ENCODE measurements around the gene S100P.

Gene S100P

DNA sequence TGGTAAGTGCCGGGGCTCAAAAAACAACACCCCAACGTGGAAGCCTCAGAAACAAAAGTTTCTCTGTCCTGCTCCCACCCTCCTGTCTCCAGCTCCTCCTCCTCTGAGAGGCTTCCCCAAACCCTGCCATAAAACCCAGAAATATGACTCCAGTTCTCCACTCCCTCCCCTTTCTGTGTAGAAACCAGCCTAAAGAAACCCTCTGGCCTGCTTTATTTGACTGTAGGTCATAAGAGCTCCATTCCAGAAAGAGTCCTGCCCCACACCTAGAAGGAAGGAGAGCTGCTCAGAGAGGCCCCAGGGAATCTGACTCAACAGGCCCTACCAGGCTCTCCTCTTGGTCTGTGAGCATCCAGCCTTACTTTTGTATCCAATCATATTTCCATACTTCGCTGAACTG, 872 bp upstream of the S100P start:
- in situ Hi-C loops (cut with HindIII; ENCODE audit: low pct_ligation_motif_present, low pct_unique_long_range_greater_than_20kb, low sequenced_read_pairs), result no loop called here

DNA sequence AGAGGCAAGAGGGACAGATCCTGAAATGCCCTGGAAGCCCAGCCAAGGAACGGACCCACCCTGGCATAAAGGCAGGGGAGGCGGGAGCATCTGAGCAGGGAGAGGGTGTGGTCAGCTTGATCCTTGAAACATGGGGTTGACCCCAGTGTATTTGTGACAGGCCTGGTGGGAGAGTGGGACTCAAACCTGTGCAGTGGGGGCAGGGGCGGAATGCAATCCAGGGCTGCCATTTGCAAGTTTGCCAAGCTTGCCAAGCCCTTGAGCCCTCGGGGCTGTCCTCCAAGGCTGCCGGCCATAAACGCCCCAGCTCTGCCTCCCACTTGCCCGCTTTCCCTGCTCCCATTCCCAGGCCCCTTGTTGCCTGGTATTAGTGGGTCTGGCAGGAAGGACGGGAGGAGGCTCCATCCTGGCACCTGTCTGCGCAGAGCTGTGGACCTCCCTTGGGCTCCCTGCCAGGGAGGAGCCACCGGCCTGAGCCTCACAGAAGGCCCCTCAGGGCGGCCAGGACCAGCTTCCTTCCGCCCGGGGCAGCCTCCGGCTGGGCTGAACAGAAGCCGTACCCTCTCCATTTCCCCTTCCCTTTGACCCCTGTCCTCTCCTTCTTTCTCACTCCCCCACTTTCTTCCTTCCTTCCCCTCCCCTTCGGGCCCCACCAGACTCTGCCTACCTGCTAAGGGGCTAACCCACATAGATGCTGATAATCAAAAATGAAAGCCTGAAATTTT, 661 bp downstream of the S100P start:
- in situ Hi-C loops (cut with HindIII; ENCODE audit: low pct_ligation_motif_present, low pct_unique_long_range_greater_than_20kb, low sequenced_read_pairs), result no loop called here
- DNase-seq, result no peak

More for the DNA sequence above, 872 bp upstream of the S100P start:
- DNase-seq, result no peak

DNA sequence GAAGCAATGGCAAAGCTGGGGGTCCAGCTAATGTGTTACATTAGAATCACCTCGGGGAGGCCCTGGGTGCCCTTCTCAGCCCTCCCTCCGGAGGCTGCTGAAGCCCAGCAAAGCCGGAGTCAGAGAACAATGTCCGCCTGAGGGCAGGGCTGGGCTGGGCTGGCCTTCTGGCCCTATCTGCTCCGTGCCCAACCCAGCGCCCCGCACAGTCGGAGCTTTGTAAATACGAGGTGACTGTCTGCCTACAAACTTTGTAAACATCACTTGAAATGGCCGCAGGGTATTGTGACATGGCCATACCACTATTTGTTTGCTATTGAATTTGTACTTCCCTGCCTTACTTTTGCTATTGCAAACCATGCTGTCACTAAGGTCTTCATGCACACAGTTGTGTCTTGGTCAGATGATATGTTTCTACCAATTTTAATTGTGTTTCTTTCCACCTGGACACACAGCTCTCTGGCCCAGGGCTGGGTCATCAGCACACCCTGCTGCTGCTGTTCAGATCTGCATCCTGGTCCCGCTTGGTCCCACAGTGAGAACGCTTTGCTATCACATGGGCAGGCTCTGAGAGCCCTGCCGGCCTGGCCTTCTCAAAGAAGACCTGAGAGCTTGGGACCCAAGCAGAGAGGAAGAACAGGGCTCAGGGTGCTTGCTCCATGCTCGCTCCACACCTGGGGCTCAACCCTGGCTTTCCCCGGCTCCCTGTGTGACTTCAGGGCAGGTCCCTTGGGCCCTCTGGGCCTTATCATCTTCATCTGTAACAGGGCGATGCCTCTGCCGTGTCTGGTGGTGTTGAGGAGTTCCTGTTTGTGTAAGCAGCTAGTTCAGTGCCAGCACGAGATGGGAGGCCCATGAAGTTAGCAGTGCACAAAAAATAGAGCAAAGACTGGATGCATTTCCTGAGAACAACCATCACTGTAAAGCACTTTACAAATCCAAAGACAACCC, 2.3 kb downstream of the S100P start:
- DNase-seq, result no peak
- in situ Hi-C loops (cut with HindIII; ENCODE audit: low pct_ligation_motif_present, low pct_unique_long_range_greater_than_20kb, low sequenced_read_pairs), result no loop called here

DNA sequence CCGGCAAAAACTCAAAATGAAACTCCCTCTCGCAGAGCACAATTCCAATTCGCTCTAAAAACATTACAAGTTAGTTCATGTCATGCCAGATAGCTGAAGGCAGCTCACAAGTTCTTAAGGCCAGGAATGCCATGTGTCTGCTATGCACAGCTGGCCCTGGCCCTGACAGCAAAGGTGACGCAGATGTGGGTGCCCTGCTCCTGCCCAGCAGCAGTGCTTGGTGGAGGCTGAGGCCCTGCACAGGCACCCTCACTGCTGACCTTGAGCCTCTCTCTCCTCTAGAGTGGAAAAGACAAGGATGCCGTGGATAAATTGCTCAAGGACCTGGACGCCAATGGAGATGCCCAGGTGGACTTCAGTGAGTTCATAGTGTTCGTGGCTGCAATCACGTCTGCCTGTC, 2.9 kb downstream of the S100P start:
- in situ Hi-C loops (cut with HindIII; ENCODE audit: low pct_ligation_motif_present, low pct_unique_long_range_greater_than_20kb, low sequenced_read_pairs), result no loop called here
- no peak for DNase-seq

DNA sequence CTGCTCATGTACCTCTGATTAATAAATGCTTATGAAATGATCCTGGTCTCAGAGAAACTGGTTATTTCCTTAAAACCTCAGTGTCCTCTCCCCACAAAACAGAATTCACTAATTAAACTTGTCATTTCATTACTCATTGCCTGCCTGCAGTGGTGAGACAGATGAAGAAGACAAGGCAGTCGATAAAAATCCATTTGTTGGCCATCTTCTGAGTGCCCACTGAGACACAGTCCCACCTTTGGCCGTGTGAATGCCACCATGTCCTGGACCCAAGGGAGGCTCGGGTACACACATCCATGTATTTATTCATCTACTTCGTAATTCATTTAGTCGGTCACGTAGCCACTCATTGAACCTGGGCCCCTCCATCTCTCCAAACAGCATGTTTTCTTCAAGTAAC, 3.5 kb downstream of the S100P start:
- DNase-seq, result no peak
- in situ Hi-C loops (cut with HindIII; ENCODE audit: low pct_ligation_motif_present, low pct_unique_long_range_greater_than_20kb, low sequenced_read_pairs), result no loop called here

DNA sequence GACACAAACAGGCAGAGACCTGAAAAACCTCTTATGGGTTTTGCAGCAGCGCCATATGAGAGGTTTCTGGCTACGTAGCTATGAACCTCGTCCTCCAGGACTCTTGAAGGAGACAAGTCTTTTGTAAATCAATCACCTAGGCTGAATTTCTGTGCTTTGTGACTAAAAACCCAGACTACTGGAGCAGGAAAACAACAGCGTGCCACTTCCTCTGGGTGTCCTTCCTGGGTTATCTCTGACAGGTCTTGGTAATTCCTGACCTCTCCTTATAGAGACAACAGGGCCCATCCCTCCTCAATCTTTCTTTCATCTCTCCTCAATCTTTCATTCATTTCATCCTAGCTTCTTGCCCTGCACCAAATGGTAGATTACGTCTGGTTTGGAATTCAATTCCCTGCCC, 5.7 kb downstream of the S100P start:
- no peak for DNase-seq
- in situ Hi-C loops (cut with HindIII; ENCODE audit: low pct_ligation_motif_present, low pct_unique_long_range_greater_than_20kb, low sequenced_read_pairs), result no loop called here

DNA sequence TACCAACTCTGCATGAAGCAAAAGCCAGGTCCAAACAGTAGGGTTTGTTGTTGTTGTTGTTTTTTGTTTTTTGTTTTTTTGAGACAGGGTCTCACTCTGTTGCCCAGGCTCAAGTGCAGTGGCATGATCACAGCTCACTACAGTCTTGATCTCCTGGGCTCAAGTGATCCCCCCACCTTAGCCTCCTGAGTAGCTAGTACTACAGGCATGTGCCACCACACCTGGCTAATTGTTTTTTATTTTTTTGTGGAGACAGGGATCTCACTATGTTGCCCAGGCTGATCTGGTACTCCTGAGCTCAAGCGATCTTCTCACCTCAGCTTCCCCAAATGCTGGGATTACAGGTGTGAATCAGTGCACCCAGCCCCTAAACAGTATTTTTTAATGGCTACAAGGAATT, 6.2 kb downstream of the S100P start:
- no peak for DNase-seq
- in situ Hi-C loops (cut with HindIII; ENCODE audit: low pct_ligation_motif_present, low pct_unique_long_range_greater_than_20kb, low sequenced_read_pairs), result no loop called here

DNA sequence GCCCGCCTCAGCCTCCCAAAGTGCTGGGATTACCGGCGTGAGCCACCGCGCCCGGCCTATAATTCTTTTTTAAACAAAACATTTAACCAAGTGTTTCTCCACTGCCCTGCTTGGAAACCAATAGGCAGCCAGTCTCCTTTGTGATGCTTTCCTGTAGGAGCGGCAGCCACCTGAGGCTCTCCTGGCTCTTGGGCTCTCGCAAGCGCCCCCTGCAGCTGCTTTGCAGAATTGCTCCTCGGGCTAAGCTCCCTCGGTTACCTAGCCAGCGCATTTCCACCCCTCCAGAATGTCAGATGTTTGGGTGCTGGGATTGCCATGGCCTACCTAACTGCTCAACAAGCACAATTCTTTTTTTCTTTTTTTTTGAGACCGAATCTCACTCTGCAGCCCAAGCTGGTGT, 7.7 kb downstream of the S100P start:
- in situ Hi-C loops (cut with HindIII; ENCODE audit: low pct_ligation_motif_present, low pct_unique_long_range_greater_than_20kb, low sequenced_read_pairs), result no loop called here

DNA sequence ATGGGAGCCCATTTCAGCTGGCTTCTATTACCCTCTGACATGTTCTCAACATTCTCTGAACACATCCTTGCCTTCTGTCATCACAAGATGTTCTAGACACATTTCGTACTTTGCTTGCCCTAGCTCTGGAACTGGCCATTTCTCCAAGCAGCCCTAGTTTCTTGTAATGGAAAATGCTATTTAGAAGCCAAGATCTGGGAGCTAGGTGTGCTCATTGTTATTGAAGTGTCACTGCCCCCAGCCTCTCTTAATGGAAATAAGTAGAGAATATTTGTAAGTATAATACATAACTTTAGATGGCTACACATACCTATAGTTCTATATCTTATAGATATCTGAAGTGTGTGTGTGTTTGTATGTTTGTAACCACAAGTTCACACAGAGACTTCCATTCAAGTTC, 9.1 kb downstream of the S100P start:
- in situ Hi-C loops (cut with HindIII; ENCODE audit: low pct_ligation_motif_present, low pct_unique_long_range_greater_than_20kb, low sequenced_read_pairs), result no loop called here
- DNase-seq, result no peak

More for the DNA sequence above, 7.7 kb downstream of the S100P start:
- DNase-seq, result no peak

DNA sequence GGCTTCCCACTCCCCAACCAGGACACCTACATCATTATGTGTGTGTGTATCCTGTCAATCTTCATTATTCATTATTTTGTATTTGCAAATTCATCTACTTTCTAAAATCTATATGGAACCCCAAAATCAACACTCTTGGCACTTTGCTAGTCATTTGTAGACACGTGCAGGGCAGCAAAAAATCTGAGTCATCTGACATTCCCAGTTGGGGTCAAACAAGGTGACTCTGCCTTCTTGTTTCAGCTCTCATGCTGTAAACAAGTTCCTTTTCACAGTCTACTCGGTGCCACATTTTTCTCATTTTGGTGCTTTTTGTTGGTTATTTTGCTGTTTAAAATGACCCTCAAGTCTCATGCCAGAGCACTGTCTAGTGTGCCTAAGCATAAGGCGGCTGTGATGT, 10.1 kb downstream of the S100P start:
- in situ Hi-C loops (cut with HindIII; ENCODE audit: low pct_ligation_motif_present, low pct_unique_long_range_greater_than_20kb, low sequenced_read_pairs), result no loop called here
- no peak for DNase-seq

DNA sequence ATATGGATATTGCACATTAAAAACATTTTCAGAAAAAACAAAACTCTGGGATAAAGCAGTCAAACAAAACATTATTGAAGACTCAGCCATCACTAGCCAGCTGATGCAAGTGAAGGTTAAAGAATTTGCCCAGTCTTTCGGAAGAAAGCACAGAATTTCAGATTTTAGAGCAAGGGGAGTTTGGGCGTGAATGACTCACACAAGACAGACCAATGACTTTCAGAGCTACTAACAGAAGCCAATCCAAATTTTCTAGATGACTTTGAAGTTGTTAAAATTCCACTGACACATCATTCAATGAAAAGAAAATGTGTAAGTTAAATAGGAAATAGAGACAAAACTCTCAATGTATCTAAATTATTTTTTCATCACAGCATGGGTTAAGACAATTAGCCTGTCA, 12.0 kb downstream of the S100P start:
- DNase-seq, result no peak
- in situ Hi-C loops (cut with HindIII; ENCODE audit: low pct_ligation_motif_present, low pct_unique_long_range_greater_than_20kb, low sequenced_read_pairs), result no loop called here

DNA sequence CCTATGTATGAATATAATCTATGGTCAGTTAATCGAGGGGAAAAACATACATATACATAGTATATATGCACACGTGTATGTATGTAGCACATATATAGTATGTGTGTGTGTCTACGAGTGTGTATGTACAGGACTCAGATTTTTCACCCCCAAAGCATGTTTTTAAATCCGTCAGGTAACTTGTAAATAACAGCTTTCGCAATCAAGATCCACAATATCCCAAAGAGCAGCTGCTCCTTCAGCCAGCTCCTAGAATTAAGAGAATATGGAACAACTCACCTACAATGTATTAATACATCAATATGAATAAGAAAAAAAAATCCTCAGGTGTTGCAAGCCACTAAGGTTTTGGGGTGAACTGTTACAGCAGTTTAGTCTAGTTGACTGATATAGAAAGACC, 12.5 kb downstream of the S100P start:
- DNase-seq, result no peak
- in situ Hi-C loops (cut with HindIII; ENCODE audit: low pct_ligation_motif_present, low pct_unique_long_range_greater_than_20kb, low sequenced_read_pairs), result no loop called here

DNA sequence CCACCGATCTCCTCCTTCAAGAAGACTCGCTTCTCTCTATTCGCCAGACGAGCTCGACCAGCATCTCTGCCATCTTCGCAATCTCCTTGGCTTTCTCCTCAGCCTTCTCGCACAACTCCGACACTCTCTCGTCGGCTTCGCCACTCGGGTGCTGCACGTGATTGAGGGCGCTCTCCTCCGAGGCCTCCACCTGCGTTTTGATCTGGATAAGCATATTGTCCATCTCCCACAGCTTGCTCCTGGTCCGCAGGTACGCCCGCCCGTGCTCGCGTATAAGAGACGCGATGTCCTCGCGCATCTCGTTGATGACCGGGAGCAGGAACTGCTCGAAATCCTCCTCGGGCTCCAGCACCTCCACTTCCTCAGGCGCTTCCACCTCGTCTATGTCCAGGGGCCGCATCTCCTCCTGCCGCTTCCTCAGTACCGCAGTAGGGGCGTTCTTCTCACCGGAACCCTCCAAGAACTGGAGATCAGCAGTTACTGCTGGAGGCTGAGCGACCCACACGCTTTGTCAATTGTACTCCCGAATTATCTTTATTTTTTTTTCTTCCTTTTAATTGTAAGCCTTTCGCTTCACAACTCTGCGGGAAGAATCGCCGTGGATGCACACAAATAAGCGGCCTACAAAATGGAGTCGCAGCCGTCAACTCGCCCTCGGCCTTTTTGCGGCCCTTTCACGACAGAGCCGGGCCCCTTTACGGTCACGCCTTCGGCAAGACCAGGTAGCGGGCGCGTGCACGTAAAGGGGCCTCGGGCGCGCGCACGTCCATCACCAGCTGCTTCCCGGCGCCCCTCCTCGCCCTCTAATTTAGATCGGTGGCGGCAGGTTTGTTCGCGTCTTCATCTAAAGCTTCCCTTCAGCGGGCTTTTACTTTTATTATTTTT, 15.8 kb downstream of the S100P start, which contains the start of gene MRFAP1L1:
TSS of gene MRFAP1L1 (minus strand) at position 636 of the 885 bp plus-strand sequence. CDS start at position 400, 236 bp downstream.
- DNase-seq, result peak; percentile 95
- in situ Hi-C loops (cut with HindIII; ENCODE audit: low pct_ligation_motif_present, low pct_unique_long_range_greater_than_20kb, low sequenced_read_pairs), result no loop called here

DNA sequence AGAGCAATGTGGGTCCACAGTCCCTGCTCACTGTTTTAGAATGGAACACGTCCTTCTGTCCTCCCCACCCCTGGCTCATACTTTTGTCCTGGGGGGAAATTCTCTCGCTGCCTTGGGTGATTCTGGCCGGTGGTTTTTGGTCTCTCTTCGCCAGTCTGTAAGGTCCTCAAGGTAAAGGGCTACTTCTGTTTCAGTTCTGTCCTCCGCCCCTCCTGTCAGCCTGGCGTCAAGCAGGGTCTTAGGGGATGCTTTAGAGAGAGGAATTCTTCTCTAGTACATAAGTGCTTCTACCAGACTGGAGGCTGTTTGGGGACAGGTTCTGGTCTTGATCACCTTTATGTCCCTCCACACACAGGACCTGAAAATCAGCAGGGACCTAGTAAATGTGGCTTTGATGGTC, 16.6 kb downstream of the S100P start:
- no peak for DNase-seq
- in situ Hi-C loops (cut with HindIII; ENCODE audit: low pct_ligation_motif_present, low pct_unique_long_range_greater_than_20kb, low sequenced_read_pairs), result no loop called here

DNA sequence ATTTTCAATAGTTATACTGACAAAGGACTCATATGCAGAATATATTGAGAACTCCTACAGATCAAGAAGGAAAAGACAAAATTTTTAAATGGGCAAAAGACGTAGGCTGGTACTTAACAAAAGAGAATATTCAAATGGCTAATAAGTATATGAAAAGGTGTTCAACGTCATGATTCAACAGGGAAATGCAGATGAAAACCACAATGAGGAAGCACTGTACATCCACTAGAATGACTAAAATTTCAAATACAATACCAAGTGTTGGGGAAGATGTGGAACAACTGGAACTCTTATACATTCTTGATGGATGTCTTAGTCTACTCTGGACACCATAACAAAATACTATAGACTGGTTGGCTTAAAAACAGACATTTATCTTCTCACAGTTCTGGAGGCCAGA, 17.3 kb downstream of the S100P start:
- no peak for DNase-seq
- in situ Hi-C loops (cut with HindIII; ENCODE audit: low pct_ligation_motif_present, low pct_unique_long_range_greater_than_20kb, low sequenced_read_pairs), result no loop called here

DNA sequence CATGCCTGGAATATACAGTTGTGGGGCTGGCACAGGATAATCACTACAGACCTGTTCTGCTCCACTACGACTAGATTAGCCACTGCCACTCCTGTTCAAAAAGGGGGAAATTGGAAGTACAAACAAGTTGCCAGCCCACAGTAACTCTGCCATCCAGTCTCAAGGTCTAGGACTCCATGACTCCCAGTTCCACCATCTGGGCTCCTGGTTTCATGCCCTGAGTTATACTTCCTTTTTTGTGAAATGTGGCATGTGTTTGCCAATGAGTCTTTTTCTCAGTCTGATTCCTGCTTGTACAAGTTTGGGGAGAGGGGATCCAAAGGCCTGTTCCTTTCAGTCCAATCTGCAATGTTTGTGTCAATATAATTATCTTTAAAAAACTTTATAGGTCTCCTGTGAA, 21.3 kb downstream of the S100P start:
- DNase-seq, result no peak
- in situ Hi-C loops (cut with HindIII; ENCODE audit: low pct_ligation_motif_present, low pct_unique_long_range_greater_than_20kb, low sequenced_read_pairs), result no loop called here

DNA sequence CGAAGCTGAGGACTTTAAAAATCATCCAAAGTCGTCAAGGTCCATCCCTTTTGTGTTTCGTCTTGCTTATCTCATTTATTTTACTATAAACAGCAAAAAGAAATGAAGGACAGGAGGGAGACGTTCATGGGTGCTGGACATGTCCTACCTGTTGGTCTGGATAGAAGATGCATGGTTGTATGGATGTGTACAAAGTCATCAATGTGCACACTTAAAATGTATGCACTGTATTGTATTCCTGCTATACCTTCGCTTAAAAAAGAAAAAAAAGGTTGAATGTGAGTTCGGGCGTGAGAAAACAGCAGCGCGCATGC, 22.0 kb downstream of the S100P start:
- in situ Hi-C loops (cut with HindIII; ENCODE audit: low pct_ligation_motif_present, low pct_unique_long_range_greater_than_20kb, low sequenced_read_pairs), result no loop called here
- no peak for DNase-seq

DNA sequence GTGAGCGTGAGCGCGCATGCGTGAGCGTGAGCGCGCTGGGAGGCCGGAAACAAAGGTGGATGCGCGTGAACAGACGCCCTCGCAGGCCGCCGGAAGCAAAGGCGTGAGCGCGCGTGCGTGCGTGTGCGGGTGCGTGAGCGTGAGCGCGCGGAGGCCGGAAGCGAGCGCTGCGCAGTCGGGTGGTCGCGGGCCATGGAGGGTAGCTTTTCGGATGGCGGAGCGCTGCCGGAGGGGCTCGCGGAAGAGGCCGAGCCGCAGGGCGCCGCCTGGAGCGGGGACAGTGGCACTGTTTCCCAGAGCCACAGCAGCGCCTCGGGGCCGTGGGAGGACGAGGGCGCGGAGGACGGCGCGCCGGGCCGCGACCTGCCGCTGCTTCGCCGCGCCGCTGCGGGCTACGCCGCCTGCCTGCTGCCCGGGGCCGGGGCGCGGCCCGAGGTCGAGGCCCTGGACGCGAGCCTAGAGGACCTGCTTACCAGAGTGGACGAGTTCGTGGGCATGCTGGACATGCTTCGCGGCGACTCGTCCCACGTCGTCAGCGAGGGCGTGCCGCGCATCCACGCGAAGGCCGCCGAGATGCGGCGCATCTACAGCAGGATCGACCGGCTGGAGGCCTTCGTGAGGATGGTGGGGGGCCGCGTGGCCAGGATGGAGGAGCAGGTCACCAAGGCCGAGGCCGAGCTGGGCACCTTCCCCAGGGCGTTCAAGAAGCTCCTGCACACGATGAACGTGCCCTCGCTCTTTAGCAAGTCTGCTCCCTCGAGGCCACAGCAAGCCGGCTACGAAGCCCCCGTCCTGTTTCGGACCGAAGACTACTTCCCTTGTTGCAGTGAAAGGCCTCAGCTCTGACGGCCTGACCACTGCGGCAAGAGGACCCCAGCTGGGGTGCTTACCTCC, 22.6 kb downstream of the S100P start, which contains the start of gene BLOC1S4:
TSS of gene BLOC1S4 (plus strand) at position 157 of the 894 bp plus-strand sequence. CDS start at position 193, 36 bp downstream.
- in situ Hi-C loops (cut with HindIII; ENCODE audit: low pct_ligation_motif_present, low pct_unique_long_range_greater_than_20kb, low sequenced_read_pairs), result no loop called here
- peak; percentile 82 for DNase-seq

All from ACHN (cell line).